ENCODE data around the gene IGF2BP1.

Gene IGF2BP1

GRCh38 chr17:49013311-49014213 is 16.4 kb downstream of the IGF2BP1 start:
- DNase-seq (ENCODE audit: low read depth in 1 of 2, low spot score in 1 of 2), result no peak
- no peak overlapping the region for H3K4me3 ChIP-seq (replicated peaks; ENCODE audit: insufficient read depth, low read length)
- no peaks in the 10 kb centered on the region for H3K27me3 ChIP-seq (ENCODE audit: insufficient read depth, poor library complexity, severe bottlenecking)
- no peak overlapping the region for H3K27ac ChIP-seq (replicated peaks)
- no peak for TF ChIP-seq POLR2AphosphoS5 (IDR thresholded peaks at IDR 0.05; ENCODE audit: low read depth)

- H3K4me3 ChIP-seq (replicated peaks; ENCODE audit: insufficient read depth, low read length), result no peak overlapping the region
- H3K27me3 ChIP-seq (ENCODE audit: insufficient read depth, poor library complexity, severe bottlenecking), result no peaks in the 10 kb centered on the region
- TF ChIP-seq GABPA (IDR thresholded peaks at IDR 0.05; ENCODE audit: low read depth), result no peak
- TF ChIP-seq, protein P1, sequence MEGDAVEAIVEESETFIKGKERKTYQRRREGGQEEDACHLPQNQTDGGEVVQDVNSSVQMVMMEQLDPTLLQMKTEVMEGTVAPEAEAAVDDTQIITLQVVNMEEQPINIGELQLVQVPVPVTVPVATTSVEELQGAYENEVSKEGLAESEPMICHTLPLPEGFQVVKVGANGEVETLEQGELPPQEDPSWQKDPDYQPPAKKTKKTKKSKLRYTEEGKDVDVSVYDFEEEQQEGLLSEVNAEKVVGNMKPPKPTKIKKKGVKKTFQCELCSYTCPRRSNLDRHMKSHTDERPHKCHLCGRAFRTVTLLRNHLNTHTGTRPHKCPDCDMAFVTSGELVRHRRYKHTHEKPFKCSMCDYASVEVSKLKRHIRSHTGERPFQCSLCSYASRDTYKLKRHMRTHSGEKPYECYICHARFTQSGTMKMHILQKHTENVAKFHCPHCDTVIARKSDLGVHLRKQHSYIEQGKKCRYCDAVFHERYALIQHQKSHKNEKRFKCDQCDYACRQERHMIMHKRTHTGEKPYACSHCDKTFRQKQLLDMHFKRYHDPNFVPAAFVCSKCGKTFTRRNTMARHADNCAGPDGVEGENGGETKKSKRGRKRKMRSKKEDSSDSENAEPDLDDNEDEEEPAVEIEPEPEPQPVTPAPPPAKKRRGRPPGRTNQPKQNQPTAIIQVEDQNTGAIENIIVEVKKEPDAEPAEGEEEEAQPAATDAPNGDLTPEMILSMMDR (IDR thresholded peaks at IDR 0.05; ENCODE audit: insufficient read depth, low read length), result no peak
- no peak for TF ChIP-seq POLR2AphosphoS5 (IDR thresholded peaks at IDR 0.05; ENCODE audit: low read depth)
- TF ChIP-seq SPI1 (IDR thresholded peaks at IDR 0.05; ENCODE audit: borderline replicate concordance, low read depth), result no peak
- TF ChIP-seq REST (IDR thresholded peaks at IDR 0.05; ENCODE audit: insufficient replicate concordance, low read depth), result no peak
- H3K27ac ChIP-seq (replicated peaks), result no peak overlapping the region
- no peak for DNase-seq (ENCODE audit: low read depth in 1 of 2, low spot score in 1 of 2)
Measured at GRCh38 chr17:49015179-49015923, 18.2 kb downstream of the IGF2BP1 start.

- no peak for DNase-seq (ENCODE audit: low read depth in 1 of 2, low spot score in 1 of 2)
- H3K27me3 ChIP-seq (ENCODE audit: insufficient read depth, poor library complexity, severe bottlenecking), result no peaks in the 10 kb centered on the region
- no peak overlapping the region for H3K27ac ChIP-seq (replicated peaks)
- H3K4me3 ChIP-seq (replicated peaks; ENCODE audit: insufficient read depth, low read length), result no peak overlapping the region
- TF ChIP-seq SPI1 (IDR thresholded peaks at IDR 0.05; ENCODE audit: borderline replicate concordance, low read depth) (no peak), REST (IDR thresholded peaks at IDR 0.05; ENCODE audit: insufficient replicate concordance, low read depth) (no peak), GABPA (IDR thresholded peaks at IDR 0.05; ENCODE audit: low read depth) (no peak), POLR2AphosphoS5 (IDR thresholded peaks at IDR 0.05; ENCODE audit: low read depth) (no peak)
- TF ChIP-seq, protein P1 (IDR thresholded peaks at IDR 0.05; ENCODE audit: insufficient read depth, low read length), result no peak
Measured at GRCh38 chr17:49015924-49016774, 19.0 kb downstream of the IGF2BP1 start.

Measured in HL-60 (cell line).